ENCODE measurements around the gene SMC5.

GRCh38 chr9:70318002-70318401 lies 59.2 kb downstream of the SMC5 start:
- TF ChIP-seq RAD21 (IDR thresholded peaks at IDR 0.05 in 1 of 2, conservative IDR thresholded peaks at IDR 0.05 in 1 of 2; ENCODE audit: low read depth in 2 of 2, low read length in 2 of 2) = peak; percentile 16 to 29; a peak in 2 of 4 replicates
- no peak for TF ChIP-seq EZH2 (IDR thresholded peaks at IDR 0.05; ENCODE audit: low read depth, low read length, severe bottlenecking)
- TF ChIP-seq CTCF (IDR thresholded peaks at IDR 0.05; ENCODE audit: control extremely low read depth in 1 of 3, insufficient read depth in 1 of 3, low read depth in 1 of 3, low read length in 3 of 3) = peak; percentile 15 to 33 (median 31); a peak in 3 of 4 replicates
- no peak for TF ChIP-seq TAF1 (IDR thresholded peaks at IDR 0.05; ENCODE audit: low read depth, low read length)
- TF ChIP-seq POLR2AphosphoS5 (IDR thresholded peaks at IDR 0.05; ENCODE audit: low read depth, low read length) = no peak
- TF ChIP-seq CEBPB (IDR thresholded peaks at IDR 0.05; ENCODE audit: low read depth, low read length) = no peak
- TF ChIP-seq NANOG (IDR thresholded peaks at IDR 0.05; ENCODE audit: insufficient read depth, low read depth, low read length, poor library complexity, severe bottlenecking) = no peak
